ENCODE measurements around the gene TAF1A.

TAF1A gene

DNA sequence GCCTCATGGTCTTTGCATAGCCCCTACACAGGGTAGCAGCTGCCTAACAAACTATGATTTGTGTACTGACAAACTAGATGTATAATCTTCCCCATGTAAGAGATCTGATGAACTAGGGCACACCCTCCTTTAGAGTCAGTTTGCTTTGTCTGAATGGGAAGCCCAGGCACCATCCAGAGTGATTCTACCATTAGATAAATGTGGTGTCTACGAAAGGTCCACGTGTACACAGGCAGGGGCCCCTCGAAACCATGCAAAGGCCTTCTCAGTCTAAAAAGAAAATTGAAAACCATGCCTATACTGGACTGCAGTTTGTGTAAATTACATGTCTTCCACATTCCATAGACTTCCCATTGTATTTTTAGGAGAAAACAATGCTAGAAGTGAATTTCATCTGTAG lies 60.6 kb downstream of the TAF1A start:
- Histone ChIP-seq H3K36me3 (ENCODE audit: insufficient read depth) (no peaks in the 10 kb centered on the region), H3K4me1 (ENCODE audit: low read depth, poor library complexity, severe bottlenecking) (no peaks in the 10 kb centered on the region), H3K79me2 (ENCODE audit: insufficient read depth, low read depth) (no peaks in the 10 kb centered on the region), H3K27me3 (ENCODE audit: insufficient read depth, low read depth) (no peaks in the 10 kb centered on the region), H3K4me3 (IDR thresholded peaks at IDR 0.05; ENCODE audit: insufficient read depth, low read depth, low read length) (no peak overlapping the region), H3K4me2 (no peak overlapping the region), H4K20me1 (ENCODE audit: insufficient read depth) (no peaks in the 10 kb centered on the region), H2AFZ (ENCODE audit: low read depth) (no peak overlapping the region), H3K9ac (no peak overlapping the region), H3K27ac (no peak overlapping the region)
- TF ChIP-seq, protein P1, sequence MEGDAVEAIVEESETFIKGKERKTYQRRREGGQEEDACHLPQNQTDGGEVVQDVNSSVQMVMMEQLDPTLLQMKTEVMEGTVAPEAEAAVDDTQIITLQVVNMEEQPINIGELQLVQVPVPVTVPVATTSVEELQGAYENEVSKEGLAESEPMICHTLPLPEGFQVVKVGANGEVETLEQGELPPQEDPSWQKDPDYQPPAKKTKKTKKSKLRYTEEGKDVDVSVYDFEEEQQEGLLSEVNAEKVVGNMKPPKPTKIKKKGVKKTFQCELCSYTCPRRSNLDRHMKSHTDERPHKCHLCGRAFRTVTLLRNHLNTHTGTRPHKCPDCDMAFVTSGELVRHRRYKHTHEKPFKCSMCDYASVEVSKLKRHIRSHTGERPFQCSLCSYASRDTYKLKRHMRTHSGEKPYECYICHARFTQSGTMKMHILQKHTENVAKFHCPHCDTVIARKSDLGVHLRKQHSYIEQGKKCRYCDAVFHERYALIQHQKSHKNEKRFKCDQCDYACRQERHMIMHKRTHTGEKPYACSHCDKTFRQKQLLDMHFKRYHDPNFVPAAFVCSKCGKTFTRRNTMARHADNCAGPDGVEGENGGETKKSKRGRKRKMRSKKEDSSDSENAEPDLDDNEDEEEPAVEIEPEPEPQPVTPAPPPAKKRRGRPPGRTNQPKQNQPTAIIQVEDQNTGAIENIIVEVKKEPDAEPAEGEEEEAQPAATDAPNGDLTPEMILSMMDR (conservative IDR thresholded peaks at IDR 0.05; ENCODE audit: low read depth, low read length) = no peak

DNA sequence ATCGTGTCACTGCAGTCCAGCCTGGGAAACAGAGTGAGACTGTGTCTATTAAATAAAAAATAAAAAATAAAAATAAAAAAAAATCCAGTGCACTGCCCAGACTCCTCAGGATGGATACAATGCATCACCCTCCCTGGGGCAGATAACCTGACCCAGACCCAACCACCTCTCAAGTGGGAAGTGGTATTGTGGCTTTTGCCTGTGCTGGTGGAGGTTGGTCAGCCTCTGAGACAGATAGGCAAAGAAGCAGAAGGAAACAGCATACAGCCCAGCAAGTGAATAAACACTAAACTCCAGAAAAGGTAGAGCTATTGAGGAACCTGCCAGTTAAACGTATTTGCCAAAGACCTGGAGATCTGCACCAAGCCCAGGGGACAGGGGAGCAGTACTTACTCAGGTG lies 63.8 kb downstream of the TAF1A start:
- Histone ChIP-seq H3K4me2 (no peak overlapping the region), H3K4me1 (ENCODE audit: low read depth, poor library complexity, severe bottlenecking) (no peaks in the 10 kb centered on the region), H4K20me1 (ENCODE audit: insufficient read depth) (no peaks in the 10 kb centered on the region), H3K27ac (no peak overlapping the region), H3K27me3 (ENCODE audit: insufficient read depth, low read depth) (no peaks in the 10 kb centered on the region), H3K36me3 (ENCODE audit: insufficient read depth) (no peaks in the 10 kb centered on the region), H2AFZ (ENCODE audit: low read depth) (no peak overlapping the region), H3K4me3 (IDR thresholded peaks at IDR 0.05; ENCODE audit: insufficient read depth, low read depth, low read length) (no peak overlapping the region), H3K9ac (no peak overlapping the region), H3K79me2 (ENCODE audit: insufficient read depth, low read depth) (no peaks in the 10 kb centered on the region)
- TF ChIP-seq, protein P1 (conservative IDR thresholded peaks at IDR 0.05; ENCODE audit: low read depth, low read length) = no peak

DNA sequence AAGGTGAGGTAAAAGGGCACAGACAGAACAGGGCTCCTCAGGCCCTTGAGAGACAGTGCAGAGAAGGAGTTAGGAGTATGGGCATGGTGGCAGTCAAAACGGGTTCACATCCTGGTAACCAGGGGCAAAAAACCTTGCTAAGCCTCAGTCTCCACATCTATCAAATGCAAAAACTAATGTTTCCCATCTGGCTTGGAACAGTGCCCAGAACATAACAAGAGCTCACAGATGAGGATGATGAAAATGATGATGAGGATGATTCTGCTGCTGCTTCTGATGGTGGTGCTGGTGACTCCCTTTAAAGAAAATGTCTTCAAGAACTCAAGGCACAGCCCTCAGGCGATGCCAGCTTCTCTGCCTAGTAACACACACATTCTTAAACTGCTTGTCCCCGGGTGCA lies 65.9 kb downstream of the TAF1A start:
- H2AFZ ChIP-seq (ENCODE audit: low read depth) = no peak overlapping the region
- no peak overlapping the region for H3K4me2 ChIP-seq
- H3K27me3 ChIP-seq (ENCODE audit: insufficient read depth, low read depth) = no peaks in the 10 kb centered on the region
- H3K4me1 ChIP-seq (ENCODE audit: low read depth, poor library complexity, severe bottlenecking) = no peaks in the 10 kb centered on the region
- H3K36me3 ChIP-seq (ENCODE audit: insufficient read depth) = no peaks in the 10 kb centered on the region
- H4K20me1 ChIP-seq (ENCODE audit: insufficient read depth) = no peaks in the 10 kb centered on the region
- H3K4me3 ChIP-seq (IDR thresholded peaks at IDR 0.05; ENCODE audit: insufficient read depth, low read depth, low read length) = no peak overlapping the region
- H3K9ac ChIP-seq = no peak overlapping the region
- TF ChIP-seq, protein P1 (conservative IDR thresholded peaks at IDR 0.05; ENCODE audit: low read depth, low read length) = no peak
- H3K79me2 ChIP-seq (ENCODE audit: insufficient read depth, low read depth) = no peaks in the 10 kb centered on the region
- H3K27ac ChIP-seq = no peak overlapping the region

DNA sequence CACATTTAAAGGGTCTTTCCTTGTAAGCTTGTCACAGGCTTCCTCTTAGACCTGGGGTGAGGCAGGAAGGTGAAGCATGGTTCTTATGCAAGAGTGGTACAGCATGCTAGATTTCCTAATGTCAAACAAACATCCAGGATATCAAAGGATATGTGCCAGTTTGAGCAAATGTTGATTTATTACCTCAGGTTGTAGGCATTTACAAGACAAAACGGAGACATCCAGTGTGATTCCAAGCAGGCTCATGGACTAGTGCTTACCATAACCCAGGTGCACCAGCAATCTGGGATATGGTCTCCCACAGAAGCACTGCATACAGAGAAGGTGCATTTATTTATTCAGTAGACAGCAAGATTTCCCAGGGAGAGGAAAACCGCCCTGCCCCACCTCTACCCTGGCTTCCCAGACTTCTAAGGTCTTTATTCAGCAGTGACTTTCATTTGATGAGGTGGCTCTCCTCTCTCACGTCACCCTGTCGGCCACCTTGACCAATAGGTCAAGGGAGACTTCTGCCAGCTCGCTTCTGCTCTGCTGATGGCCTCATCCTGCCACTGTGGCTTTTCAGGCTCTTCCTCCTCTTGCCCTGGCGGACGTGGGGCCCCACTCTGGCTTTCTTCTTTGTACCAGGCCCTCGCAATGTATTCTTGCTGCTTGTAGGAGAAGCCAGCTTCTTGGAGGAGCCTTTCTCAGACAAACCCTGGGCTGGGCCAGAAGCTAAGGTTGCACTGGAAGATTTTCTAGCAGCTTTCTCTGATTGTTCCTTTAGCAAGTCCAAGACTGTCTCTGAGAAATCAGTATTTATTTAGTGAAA lies 67.4 kb downstream of the TAF1A start:
- Histone ChIP-seq H3K4me2 (no peak overlapping the region), H2AFZ (ENCODE audit: low read depth) (no peak overlapping the region), H3K9ac (no peak overlapping the region), H3K27me3 (ENCODE audit: insufficient read depth, low read depth) (no peaks in the 10 kb centered on the region), H3K79me2 (ENCODE audit: insufficient read depth, low read depth) (no peaks in the 10 kb centered on the region), H3K36me3 (ENCODE audit: insufficient read depth) (no peaks in the 10 kb centered on the region), H3K4me3 (IDR thresholded peaks at IDR 0.05; ENCODE audit: insufficient read depth, low read depth, low read length) (no peak overlapping the region), H4K20me1 (ENCODE audit: insufficient read depth) (no peaks in the 10 kb centered on the region), H3K27ac (no peak overlapping the region), H3K4me1 (ENCODE audit: low read depth, poor library complexity, severe bottlenecking) (no peaks in the 10 kb centered on the region)
- TF ChIP-seq, protein P1 (conservative IDR thresholded peaks at IDR 0.05; ENCODE audit: low read depth, low read length) = no peak

Measured in KMS-11 (cell line).